ENCODE results near the gene CFAP47.
A peak's percentile ranks its signal among the peaks of the same experiment; 100 is the strongest.

The CFAP47 gene

DNA sequence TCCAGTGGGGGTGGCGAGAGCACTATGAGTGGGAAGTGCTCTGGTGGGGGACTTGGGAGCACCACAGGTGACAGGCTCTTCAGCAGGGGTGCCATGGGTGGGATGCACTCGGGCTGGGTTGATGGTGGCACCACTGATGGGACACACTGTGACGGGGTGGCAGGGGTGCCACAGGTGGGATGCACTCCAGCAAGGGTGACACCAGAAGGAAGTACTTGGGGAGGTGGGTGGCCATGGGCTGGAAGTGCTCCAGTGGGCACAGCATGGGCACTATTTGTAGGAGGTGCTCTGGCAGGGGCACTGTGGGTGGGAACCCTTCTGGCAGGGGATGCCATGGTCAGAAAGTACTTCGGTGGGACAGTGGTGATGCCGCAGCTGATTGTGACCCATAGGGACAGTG, 346.6 kb downstream of the CFAP47 start:
- no peak for DNase-seq

GRCh38 chrX:36310136-36310535, 390.6 kb downstream of the CFAP47 start:
- no peak for DNase-seq

GRCh38 chrX:36314303-36314702, 394.8 kb downstream of the CFAP47 start:
- no peak for DNase-seq

- DNase-seq, result no peak
These were observed 415.0 kb downstream of the CFAP47 start for GRCh38 chrX:36334572-36334971.

- peak; percentile 57 for DNase-seq
These were observed 417.2 kb downstream of the CFAP47 start for GRCh38 chrX:36336751-36337150.

DNA sequence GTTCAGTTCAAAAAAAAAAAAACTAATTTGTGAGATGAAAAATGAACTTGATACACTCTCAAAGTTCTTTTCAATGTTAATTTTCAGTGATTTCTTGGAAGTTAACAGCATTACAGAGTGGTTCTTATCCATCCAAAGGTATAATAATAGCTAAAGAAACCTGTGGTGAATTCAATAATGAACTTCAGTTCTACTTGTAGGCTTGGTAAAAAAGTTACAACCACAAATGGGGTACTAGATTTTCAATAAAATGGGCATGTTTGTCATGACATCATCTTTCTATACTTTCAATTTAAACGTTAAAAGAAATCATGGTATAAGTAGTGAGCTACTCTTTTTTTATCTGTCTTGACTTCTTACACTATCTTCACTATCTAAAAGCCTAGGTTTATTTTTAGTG, 424.8 kb downstream of the CFAP47 start:
- DNase-seq, result no peak

GRCh38 chrX:36348509-36348908, 429.0 kb downstream of the CFAP47 start:
- DNase-seq, result no peak

DNA sequence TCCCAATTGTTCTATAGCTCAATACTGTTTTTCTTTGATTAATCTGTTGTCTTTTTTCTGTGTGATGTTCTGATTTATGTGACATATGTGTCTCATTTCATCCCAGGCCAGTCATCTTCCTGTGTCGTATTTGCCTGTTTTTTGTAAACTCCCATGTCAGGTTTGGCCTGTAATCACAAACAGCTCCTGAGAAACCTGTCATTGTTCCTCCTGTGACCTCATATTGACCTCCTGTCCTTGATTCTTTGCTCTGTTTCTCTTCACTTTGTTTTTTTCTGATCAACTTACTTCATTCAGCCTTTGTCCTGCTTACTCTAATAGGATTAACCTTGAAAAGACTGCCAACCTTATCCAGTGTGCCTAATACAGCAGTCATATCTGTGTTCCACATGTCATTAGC, 438.3 kb downstream of the CFAP47 start:
- no peak for DNase-seq

- DNase-seq, result no peak
These were observed 444.7 kb downstream of the CFAP47 start for GRCh38 chrX:36364262-36364661.

DNA sequence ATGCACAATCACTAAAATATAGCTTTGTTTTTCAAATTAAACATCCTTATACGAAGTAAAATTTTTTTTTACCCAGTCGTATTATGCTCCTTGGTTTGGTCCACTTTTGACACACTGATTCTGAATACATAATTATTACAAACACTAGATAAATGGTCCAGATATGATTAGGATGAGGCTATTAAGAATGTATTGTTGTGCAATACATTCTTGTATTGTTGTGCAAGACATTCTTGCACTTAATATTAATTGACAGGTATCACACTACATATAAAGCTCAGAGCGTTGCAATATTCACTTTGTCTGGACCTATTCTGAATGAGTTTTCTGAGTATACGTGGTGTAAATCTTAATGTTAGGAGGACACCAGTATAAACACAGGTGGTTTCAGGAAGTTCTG, 464.0 kb downstream of the CFAP47 start:
- DNase-seq, result no peak

DNA sequence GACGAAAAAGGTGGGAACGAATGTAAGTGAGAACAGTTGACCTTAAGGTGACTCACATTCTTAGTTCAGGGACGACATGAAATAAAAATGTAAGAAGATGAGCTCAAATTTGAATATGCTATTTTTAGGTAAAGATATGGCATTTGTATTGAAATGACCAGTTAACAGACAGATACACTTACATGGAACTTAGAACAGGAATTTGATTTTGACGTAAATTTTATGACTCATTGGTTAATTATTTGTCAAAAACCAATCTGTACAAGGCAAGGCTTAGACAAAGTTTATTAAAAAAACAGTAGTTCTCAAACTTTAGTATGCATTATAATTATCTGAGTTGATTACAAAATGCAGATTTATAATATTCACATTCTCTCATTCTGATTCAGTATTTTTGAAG, 469.4 kb downstream of the CFAP47 start:
- no peak for DNase-seq

DNA sequence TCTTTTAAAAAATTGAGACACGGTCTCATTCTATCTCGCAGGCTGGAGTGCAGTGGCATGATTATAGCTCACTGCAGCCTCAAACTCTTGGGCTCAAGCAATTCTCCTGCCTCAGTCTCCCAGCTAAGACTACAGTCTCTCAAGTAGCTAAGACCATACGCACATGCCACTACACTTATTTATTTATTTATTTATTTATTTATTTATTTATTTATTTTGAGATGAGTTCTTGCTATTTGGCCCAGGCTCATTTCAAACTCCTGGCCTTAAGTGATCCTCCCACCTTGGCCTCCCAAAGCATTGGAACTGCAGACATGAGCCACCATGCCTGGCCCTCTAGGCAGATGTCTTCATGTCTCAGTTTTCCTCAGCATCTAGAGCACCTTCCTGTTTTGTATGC, 482.2 kb downstream of the CFAP47 start:
- DNase-seq, result no peak

DNA sequence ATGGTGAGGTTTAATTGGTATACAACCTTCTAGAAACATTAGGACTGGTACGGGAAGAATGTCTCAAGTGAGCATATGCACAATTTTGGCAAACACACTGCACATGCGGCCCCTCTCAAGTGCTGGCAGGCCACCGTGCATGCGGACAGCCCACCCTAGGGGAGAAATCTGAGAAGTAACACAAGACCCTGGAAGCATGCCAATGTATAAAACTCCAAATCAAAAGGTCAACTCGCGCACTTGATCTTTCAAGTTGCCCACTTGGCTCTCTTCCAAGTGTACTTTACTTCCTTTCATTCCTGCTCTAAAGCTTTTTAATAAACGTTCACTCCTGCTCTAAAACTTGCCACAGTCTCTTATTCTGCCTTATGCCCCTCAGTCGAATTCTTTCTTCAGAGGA, 488.3 kb downstream of the CFAP47 start:
- DNase-seq, result no peak

DNA sequence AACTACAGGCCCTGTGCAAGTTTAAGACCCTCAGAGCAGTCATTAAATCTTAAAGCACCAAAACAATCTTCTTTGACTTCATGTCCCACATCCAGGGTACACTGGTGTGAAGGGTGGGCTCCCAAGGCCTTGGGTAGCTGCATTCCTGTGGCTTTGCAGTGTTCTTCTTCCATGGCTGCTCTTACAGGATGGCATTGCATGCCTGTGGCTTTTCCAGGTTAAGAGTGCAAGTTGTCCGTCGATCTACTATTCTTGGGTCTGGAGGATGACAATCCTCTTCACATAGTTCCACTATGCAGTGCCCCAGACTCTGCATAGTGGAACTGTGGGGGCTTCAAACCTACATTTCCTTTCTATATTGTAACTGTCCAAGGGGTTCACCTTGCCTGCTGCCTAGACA, 494.5 kb downstream of the CFAP47 start:
- DNase-seq, result no peak

DNA sequence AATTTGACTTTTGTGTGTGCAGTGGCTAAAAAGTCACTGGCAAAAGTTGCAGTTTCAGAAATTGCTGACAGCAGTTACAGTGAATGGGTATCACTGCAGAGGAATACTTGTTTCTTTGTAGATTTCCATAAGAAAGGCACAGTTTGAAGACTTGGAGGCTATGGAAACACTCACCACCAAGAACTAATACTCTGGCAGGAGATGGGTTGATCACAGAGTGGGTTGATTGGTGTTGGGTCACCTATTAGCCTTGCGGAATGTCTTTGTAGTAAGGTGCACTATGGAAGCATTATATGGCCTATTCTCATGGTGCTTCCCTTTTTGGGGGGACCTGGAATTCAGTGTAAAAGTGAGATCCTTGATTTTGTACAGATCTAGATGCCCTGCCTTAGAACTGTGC, 502.8 kb downstream of the CFAP47 start:
- DNase-seq, result no peak

DNA sequence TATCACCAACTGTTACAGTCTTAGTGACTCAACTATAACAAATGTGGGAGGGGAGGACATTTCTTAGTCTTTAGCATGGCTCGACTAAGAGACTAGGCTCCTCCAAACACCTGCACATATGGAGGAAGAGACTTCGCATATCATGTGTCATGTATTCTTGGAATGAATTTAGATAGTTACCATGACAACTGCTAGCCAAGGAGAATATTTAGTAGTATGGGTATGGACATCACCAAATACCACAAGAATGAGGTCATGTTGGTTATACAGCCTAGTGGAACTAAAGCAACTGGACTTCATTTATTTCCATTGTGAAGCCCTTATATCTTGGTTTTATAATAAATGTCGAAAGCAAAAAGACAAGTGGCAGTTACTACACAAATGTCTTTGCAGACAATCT, 512.3 kb downstream of the CFAP47 start:
- no peak for DNase-seq

- DNase-seq, result no peak
These were observed 515.0 kb downstream of the CFAP47 start for GRCh38 chrX:36434522-36434921.

All from NCI-H526 treated with DMSO at 0.1 percent for 48 hours (cell line).